ENCODE measurements around the gene AKT1S1. TPM values are rescaled to one million over a fixed set of nuclear protein-coding genes. Genes with fewer than 3 reads are reported as not detected.

Gene AKT1S1
- total RNA-seq, 4 donors from 2014 or later = 16.2 to 31.0 (median 20.4) TPM

DNA sequence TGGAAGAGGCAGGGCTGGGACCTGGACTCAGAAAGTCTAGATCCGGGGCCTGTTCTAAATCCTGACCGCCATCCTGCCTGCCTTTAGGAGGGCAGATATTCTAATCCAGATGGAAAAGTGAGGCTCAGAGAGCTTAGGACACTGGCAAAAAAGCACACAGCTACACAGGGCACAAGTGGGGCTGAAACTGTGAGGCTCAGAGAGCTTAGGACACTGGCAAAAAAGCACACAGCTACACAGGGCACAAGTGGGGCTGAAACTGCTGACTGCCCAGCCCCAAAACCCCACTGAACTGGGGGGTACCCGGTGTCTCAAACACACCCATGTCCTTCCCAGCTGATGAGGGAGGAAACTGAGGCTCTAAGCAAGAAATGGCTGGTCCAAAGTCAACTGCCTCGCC is 2.0 kb downstream of the AKT1S1 start:
- Histone ChIP-seq H3K27me3 (no peaks in the 10 kb centered on the region), H3K27ac (peak overlapping the region; percentile 98 to 100 (median 99)), H3K9me3 (no peaks in the 10 kb centered on the region), H3K4me3 (peak overlapping the region; percentile 86 to 99 (median 94)), H3K36me3 (peaks cover 4 to 56% (median 11%) of the 10 kb centered on the region in 3 donors), H3K4me1 (peaks cover 27 to 58% (median 35%) of the 10 kb centered on the region in 3 donors)
- no peak for TF ChIP-seq POLR2A (IDR thresholded peaks at IDR 0.05)
- TF ChIP-seq, protein P1, sequence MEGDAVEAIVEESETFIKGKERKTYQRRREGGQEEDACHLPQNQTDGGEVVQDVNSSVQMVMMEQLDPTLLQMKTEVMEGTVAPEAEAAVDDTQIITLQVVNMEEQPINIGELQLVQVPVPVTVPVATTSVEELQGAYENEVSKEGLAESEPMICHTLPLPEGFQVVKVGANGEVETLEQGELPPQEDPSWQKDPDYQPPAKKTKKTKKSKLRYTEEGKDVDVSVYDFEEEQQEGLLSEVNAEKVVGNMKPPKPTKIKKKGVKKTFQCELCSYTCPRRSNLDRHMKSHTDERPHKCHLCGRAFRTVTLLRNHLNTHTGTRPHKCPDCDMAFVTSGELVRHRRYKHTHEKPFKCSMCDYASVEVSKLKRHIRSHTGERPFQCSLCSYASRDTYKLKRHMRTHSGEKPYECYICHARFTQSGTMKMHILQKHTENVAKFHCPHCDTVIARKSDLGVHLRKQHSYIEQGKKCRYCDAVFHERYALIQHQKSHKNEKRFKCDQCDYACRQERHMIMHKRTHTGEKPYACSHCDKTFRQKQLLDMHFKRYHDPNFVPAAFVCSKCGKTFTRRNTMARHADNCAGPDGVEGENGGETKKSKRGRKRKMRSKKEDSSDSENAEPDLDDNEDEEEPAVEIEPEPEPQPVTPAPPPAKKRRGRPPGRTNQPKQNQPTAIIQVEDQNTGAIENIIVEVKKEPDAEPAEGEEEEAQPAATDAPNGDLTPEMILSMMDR (IDR thresholded peaks at IDR 0.05) = no peak
- intact Hi-C loops (cut with DNase I) = loop anchor here (10.0 kb wide), 1 partner anchor 60 kb away; the partner anchor contains the start of genes FUZ and MED25
- WGBS, 2 donors = 67 to 69% methylated on average over 2 to 4 of the region's 4 CpGs
- no peak for DNase-seq

DNA sequence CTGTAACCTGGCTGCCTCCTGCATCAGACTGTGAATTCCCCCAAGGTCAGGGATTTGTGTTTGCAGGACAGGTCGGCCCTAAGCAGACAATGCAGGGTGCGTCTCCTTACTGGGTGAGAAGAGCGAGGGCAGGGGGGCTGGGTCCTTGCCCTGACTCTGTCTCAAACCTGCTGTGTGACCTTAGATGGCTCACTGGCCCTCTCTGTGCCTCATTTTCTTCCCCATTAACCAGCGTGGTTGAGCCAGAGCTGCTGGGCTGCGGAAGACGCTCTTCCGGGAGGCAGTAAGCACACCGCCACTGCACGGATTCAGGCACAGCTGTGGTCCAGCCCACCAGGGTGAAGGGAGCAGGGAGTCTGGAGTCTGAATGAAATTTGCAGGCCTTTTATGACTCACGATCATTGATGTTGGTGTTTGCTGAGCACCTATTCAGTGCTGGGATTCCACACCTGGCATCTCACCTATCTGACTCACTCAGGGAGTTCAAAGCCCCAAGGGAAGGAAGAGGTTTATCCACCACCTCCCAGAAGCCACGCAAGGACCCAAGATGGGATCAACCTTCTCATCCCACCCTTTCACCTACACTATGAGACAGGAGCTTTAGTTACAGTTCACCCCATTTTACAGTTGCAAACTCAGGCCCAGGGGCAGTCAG is 2.5 kb downstream of the AKT1S1 start:
- H3K27me3 ChIP-seq = no peaks in the 10 kb centered on the region
- DNase-seq = no peak
- peak overlapping the region; percentile 98 to 100 (median 99) for H3K27ac ChIP-seq
- intact Hi-C loops (cut with DNase I) = loop anchor here (10.0 kb wide), 1 partner anchor 60 kb away; the partner anchor contains the start of genes FUZ and MED25
- peaks cover 32 to 63% (median 39%) of the 10 kb centered on the region in 3 donors for H3K4me1 ChIP-seq
- H3K9me3 ChIP-seq = no peaks in the 10 kb centered on the region
- WGBS, 2 donors = 78 to 84% methylated on average over 5 to 7 of the region's 11 CpGs
- H3K36me3 ChIP-seq = peaks cover 0 to 51% (median 8%) of the 10 kb centered on the region in 3 donors
- H3K4me3 ChIP-seq = no peak overlapping the region
- TF ChIP-seq POLR2A (IDR thresholded peaks at IDR 0.05) = no peak
- TF ChIP-seq, protein P1 (IDR thresholded peaks at IDR 0.05) = no peak

DNA sequence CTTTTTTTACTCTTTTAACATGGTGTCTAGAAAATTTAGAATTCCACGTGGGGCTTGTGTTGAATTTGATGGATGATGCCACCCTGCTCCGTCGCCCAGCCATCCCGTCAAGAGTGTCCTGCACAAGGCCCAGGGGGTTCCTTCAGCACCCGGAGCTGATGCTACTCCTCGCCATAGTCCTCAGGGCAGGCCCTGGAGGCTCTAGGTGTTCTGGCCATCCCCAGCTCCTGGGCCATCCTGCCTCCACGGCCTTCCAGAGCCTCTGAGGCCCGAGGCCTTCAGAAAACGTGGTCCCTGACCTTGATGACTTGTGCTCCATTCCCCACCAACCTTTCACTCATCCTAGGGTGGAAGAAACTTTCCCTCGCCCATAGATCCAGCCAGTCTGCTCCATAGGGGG is 3.3 kb downstream of the AKT1S1 start:
- Histone ChIP-seq H3K4me1 (peaks cover 32 to 63% (median 37%) of the 10 kb centered on the region in 3 donors), H3K4me3 (no peak overlapping the region), H3K27ac (peak overlapping the region in 1 of 4 donors; percentile 100), H3K36me3 (peaks cover 0 to 43% (median 3%) of the 10 kb centered on the region in 3 donors), H3K27me3 (no peaks in the 10 kb centered on the region), H3K9me3 (no peaks in the 10 kb centered on the region)
- WGBS, 2 donors = 92 to 93% methylated on average over 8 to 10 of the region's 10 CpGs
- no peak for DNase-seq
- intact Hi-C loops (cut with DNase I) = loop anchor here (10.0 kb wide), 1 partner anchor 59 kb away; the partner anchor contains the start of genes FUZ and MED25
- TF ChIP-seq, protein P1 (IDR thresholded peaks at IDR 0.05) = no peak
- no peak for TF ChIP-seq POLR2A (IDR thresholded peaks at IDR 0.05)

DNA sequence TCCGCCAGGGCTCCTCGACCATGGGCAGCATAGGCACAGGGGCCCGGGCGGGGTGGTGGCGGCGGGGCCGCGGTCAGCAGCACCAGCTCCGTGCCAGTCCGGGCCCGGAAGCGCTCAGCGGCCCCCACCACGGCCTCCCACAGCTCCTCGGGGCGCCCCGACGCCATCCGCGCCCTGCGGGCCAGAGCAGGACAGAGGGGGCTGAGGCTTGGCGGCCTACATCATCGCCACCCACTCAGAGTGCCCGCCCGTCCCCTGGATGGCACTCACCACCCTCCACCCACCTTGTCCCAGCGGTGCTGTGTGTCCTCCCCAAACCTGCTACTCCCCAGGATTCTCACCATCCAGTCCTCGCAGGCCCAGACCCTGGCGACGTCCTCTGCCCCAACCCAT is 4.0 kb downstream of the AKT1S1 start:
- peaks cover 26 to 63% (median 38%) of the 10 kb centered on the region in 3 donors for H3K4me1 ChIP-seq
- intact Hi-C loops (cut with DNase I) = loop anchor here (10.0 kb wide), 1 partner anchor 58 kb away; the partner anchor contains the start of genes FUZ and MED25
- 89 to 96% methylated on average over 9 to 11 of the region's 29 CpGs for WGBS, 2 donors
- H3K36me3 ChIP-seq = peaks cover 0 to 40% (median 3%) of the 10 kb centered on the region in 3 donors
- DNase-seq = no peak
- no peaks in the 10 kb centered on the region for H3K27me3 ChIP-seq
- TF ChIP-seq, protein P1 (IDR thresholded peaks at IDR 0.05) = no peak
- TF ChIP-seq POLR2A (IDR thresholded peaks at IDR 0.05) = no peak
- no peak overlapping the region for H3K4me3 ChIP-seq
- no peak overlapping the region for H3K27ac ChIP-seq
- no peaks in the 10 kb centered on the region for H3K9me3 ChIP-seq
